Measurements from ENCODE around the gene DHCR24. TPM values are rescaled to one million over a fixed set of nuclear protein-coding genes. Genes with fewer than 3 reads are reported as not detected.

Gene DHCR24
- total RNA-seq, 1 donor from 2014 or later: 181 TPM

DNA sequence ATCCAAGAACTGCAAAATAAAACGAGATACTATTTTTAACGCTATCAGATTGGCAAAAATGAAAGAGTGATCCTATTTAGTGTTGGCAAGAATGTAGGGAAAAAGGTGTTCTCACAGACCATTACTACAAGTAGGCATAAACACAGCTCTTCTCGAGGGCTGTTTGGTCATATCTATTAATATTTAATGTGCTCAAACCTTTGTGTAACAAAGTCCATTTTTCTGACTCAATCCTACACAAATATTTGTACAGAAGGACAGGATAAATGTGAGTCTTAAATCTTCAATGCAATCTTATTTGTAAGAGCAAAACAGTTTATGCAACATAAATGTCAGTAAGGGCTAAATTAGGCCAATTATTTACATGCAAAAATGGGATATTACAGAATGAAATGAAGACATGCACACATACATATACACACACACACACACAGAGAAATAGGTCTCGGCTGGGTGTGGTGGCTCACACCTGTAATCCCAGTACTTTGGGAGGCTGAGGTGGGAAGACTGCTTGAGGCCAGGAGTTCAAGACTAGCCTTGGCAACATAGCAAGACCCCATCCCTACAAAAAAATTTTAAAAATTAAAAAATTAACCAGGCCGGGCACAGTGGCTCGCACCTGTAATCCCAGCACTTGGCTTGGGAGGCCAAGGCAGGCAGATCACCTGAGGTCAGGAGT, 17.7 kb downstream of the DHCR24 start:
- no peak for DNase-seq (ENCODE audit: low spot score)
- peaks cover 2% of the 10 kb centered on the region for H3K4me1 Mint-ChIP-seq (ENCODE audit: unreplicated experiment)
- H3K36me3 Mint-ChIP-seq (ENCODE audit: low read depth, unreplicated experiment): peaks cover 48% of the 10 kb centered on the region
- no peaks in the 10 kb centered on the region for H3K9me3 Mint-ChIP-seq (ENCODE audit: unreplicated experiment)
- H3K4me3 Mint-ChIP-seq (ENCODE audit: unreplicated experiment): peak overlapping the region; percentile 21
- TF ChIP-seq, protein P1, sequence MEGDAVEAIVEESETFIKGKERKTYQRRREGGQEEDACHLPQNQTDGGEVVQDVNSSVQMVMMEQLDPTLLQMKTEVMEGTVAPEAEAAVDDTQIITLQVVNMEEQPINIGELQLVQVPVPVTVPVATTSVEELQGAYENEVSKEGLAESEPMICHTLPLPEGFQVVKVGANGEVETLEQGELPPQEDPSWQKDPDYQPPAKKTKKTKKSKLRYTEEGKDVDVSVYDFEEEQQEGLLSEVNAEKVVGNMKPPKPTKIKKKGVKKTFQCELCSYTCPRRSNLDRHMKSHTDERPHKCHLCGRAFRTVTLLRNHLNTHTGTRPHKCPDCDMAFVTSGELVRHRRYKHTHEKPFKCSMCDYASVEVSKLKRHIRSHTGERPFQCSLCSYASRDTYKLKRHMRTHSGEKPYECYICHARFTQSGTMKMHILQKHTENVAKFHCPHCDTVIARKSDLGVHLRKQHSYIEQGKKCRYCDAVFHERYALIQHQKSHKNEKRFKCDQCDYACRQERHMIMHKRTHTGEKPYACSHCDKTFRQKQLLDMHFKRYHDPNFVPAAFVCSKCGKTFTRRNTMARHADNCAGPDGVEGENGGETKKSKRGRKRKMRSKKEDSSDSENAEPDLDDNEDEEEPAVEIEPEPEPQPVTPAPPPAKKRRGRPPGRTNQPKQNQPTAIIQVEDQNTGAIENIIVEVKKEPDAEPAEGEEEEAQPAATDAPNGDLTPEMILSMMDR (IDR thresholded peaks at IDR 0.05; ENCODE audit: unreplicated experiment): no peak
- H3K27ac Mint-ChIP-seq (ENCODE audit: unreplicated experiment): no peak overlapping the region
- H3K27me3 Mint-ChIP-seq (ENCODE audit: unreplicated experiment): peaks cover under 1% of the 10 kb centered on the region

DNA sequence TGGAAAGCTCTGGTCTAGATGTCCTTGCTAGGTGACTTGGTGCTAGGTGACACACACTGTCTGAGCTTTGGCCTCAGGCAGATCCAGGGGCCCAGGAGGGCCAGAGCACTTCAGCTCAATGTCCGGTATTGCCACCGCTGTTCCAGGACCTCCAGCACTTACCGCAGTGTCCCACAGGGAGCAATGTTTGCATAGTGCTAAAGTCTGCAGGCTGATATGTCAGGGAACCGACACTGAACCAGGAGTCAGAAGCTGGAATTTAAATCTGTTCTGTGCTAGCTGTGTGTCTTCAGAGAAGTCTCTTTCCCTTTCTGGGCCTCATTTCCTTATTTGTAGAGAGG, 19.3 kb downstream of the DHCR24 start:
- Mint-ChIP-seq H3K4me1 (ENCODE audit: unreplicated experiment) (peaks cover 2% of the 10 kb centered on the region), H3K36me3 (ENCODE audit: low read depth, unreplicated experiment) (peaks cover 52% of the 10 kb centered on the region), H3K4me3 (ENCODE audit: unreplicated experiment) (no peak overlapping the region), H3K9me3 (ENCODE audit: unreplicated experiment) (no peaks in the 10 kb centered on the region), H3K27me3 (ENCODE audit: unreplicated experiment) (peaks cover 2% of the 10 kb centered on the region), H3K27ac (ENCODE audit: unreplicated experiment) (no peak overlapping the region)
- no peak for DNase-seq (ENCODE audit: low spot score)
- TF ChIP-seq, protein P1 (IDR thresholded peaks at IDR 0.05; ENCODE audit: unreplicated experiment): no peak

DNA sequence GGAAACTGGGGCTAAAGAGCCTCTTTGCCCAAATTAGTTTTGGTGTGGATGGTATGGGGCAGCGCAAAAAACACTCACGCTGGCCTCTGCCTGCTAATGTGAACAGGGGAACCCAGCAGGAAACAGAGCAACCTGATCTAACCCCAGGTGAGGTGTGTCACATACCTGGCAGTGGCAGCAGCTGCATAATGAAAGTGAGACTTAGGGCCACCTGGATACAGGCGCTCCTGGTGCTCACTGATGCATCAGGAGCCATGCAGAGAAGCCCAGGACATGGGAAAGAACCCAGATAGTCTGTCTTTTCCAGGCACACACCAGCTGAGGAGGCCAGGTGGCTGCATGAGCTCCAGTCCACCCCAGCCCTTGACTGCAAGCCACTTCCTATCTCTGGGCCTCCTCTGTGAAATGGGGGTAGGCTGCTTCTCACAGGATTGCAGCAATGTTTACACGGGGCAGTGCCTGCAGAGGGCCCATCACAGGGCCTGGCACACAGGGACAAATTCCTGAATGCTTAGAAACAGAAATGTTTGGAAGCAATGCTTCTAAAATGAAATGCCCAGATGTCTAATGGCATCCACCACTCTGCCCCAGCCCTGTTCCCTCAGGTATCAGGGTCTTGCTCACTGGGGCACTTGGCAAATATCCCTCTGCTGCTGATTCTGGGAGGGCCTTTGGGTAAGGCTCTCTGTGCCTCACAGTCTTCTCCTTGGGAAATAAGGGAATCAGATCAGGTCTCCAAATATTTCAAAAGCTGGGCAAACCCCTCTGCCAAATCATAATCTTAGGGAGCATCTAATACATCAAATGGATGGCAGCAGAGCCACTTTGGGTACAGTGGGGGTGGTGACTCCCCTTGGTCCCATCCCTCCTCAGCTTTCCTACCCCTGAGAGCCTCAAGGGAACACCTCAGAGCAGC, 19.9 kb downstream of the DHCR24 start:
- Mint-ChIP-seq H3K4me1 (ENCODE audit: unreplicated experiment) (peaks cover 6% of the 10 kb centered on the region), H3K27me3 (ENCODE audit: unreplicated experiment) (peaks cover 2% of the 10 kb centered on the region), H3K27ac (ENCODE audit: unreplicated experiment) (no peak overlapping the region), H3K9me3 (ENCODE audit: unreplicated experiment) (no peaks in the 10 kb centered on the region), H3K4me3 (ENCODE audit: unreplicated experiment) (no peak overlapping the region), H3K36me3 (ENCODE audit: low read depth, unreplicated experiment) (peaks cover 52% of the 10 kb centered on the region)
- no peak for DNase-seq (ENCODE audit: low spot score)
- TF ChIP-seq, protein P1 (IDR thresholded peaks at IDR 0.05; ENCODE audit: unreplicated experiment): no peak

DNA sequence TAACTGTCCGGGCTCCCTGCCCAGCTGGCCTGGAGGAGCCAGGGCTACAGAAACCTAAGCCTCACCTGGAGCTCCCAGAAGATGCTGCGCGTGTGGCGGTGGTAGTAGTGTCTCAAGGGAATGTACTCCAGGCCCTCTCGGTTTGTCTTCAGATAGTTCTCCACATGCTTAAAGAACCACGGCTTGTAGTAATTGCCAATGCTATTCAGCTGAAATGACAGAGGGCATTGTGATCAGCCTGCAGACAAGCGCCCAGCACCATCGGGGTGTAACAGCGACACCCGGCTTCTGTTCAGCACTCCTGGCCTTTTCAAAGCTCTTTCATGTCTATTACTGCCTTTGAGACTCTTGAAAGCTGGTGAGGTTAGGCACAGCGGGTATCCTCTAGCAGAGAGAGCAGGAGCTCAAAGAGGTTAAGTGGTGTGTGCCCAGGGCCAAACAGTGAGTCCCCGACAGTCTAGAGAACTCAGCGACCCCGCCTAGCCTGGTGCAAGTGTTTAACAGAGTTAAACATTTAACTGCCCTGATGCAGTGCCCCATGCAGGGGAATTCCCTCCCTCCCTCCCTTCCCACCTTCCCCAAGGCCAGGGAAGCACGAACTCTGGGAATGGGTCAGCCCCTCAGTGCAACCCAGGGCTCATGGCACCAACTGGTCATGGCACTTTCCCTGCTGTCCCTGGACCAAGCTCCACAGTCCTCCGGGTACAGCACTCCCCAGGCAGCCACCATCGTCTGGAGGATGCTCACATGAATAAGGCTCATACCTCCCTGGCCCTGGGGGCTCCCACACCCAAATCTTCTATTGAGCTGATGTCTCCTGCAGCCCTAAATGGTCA, 21.5 kb downstream of the DHCR24 start:
- Mint-ChIP-seq H3K27ac (ENCODE audit: unreplicated experiment) (no peak overlapping the region), H3K27me3 (ENCODE audit: unreplicated experiment) (peaks cover 2% of the 10 kb centered on the region), H3K4me1 (ENCODE audit: unreplicated experiment) (peaks cover 6% of the 10 kb centered on the region), H3K9me3 (ENCODE audit: unreplicated experiment) (no peaks in the 10 kb centered on the region), H3K36me3 (ENCODE audit: low read depth, unreplicated experiment) (peaks cover 58% of the 10 kb centered on the region), H3K4me3 (ENCODE audit: unreplicated experiment) (no peak overlapping the region)
- TF ChIP-seq, protein P1 (IDR thresholded peaks at IDR 0.05; ENCODE audit: unreplicated experiment): no peak
- DNase-seq (ENCODE audit: low spot score): no peak
